Activated CD4-positive, alpha-beta memory T cell treated with anti-CD3 and anti-CD28 coated beads, Interleukin-2, amount 10 ng/mL, durations not matched to agents 7 days and 5 days (primary cell): ENCODE measurements around the gene GRK1. TPM values are rescaled to one million over a fixed set of nuclear protein-coding genes. Genes with fewer than 3 reads are reported as not detected.

Experiments
- CTCF ChIA-PET: fragments of 350-600 bp; sonication (Branson Sonifier 250); formaldehyde crosslinking; loops from one replicate; lab custom pipeline; 2021; ENCODE audit warnings: antibody characterized with exemption, inconsistent platforms; lab: Charles Lee
- POLR2A ChIA-PET: fragments of 350-600 bp; sonication (Branson Sonifier 250); formaldehyde crosslinking; loops from one replicate; lab custom pipeline; 2021; ENCODE audit warnings: antibody characterized with exemption; lab: Charles Lee
- DNase-seq: peaks from one replicate; pipeline ENCODE4 v3.0.0-alpha.2; 2020
- H3K27ac Mint-ChIP-seq: one replicate; pipeline ENCODE4 v1.8.0; 2021; ENCODE audit warnings: mild to moderate bottlenecking, mixed read lengths
- H3K27me3 Mint-ChIP-seq: one replicate; pipeline ENCODE4 v1.8.0; 2021; ENCODE audit warnings: mixed read lengths
- H3K36me3 Mint-ChIP-seq: one replicate; pipeline ENCODE4 v1.8.0; 2021; ENCODE audit warnings: low read depth, mixed read lengths
- H3K4me1 Mint-ChIP-seq: one replicate; pipeline ENCODE4 v1.8.0; 2021; ENCODE audit warnings: mixed read lengths
- H3K4me3 Mint-ChIP-seq: one replicate; pipeline ENCODE4 v1.8.0; 2021; ENCODE audit warnings: mild to moderate bottlenecking, mixed read lengths
- H3K9me3 Mint-ChIP-seq: one replicate; pipeline ENCODE4 v1.8.0; 2021; ENCODE audit warnings: mixed read lengths
- total RNA-seq, 2 experiments: library from RNA; stranded (reverse); gene quantifications; one replicate each; pipeline ENCODE4 v1.2.3, GENCODE V29; 2021

GRK1 gene
- total RNA-seq, 2 experiments from 2014 or later: not detected

GRCh38 chr13:113766035-113766800 is 99.2 kb downstream of the GRK1 start:
- Mint-ChIP-seq H3K4me1 (no peaks in the 10 kb centered on the region), H3K36me3 (no peaks in the 10 kb centered on the region), H3K27me3 (peaks cover 24% of the 10 kb centered on the region), H3K4me3 (no peak overlapping the region), H3K27ac (no peak overlapping the region), H3K9me3 (peaks cover 3% of the 10 kb centered on the region)
- CTCF ChIA-PET: no interaction called here
- POLR2A ChIA-PET: no interaction called here
- DNase-seq: no peak

GRCh38 chr13:113767366-113767765 is 100.3 kb downstream of the GRK1 start:
- H3K9me3 Mint-ChIP-seq: peaks cover 6% of the 10 kb centered on the region
- CTCF ChIA-PET: no interaction called here
- H3K36me3 Mint-ChIP-seq: no peaks in the 10 kb centered on the region
- no peak for DNase-seq
- H3K27ac Mint-ChIP-seq: no peak overlapping the region
- H3K4me1 Mint-ChIP-seq: peaks cover 7% of the 10 kb centered on the region
- peaks cover 13% of the 10 kb centered on the region for H3K27me3 Mint-ChIP-seq
- H3K4me3 Mint-ChIP-seq: no peak overlapping the region
- POLR2A ChIA-PET: no interaction called here

DNA sequence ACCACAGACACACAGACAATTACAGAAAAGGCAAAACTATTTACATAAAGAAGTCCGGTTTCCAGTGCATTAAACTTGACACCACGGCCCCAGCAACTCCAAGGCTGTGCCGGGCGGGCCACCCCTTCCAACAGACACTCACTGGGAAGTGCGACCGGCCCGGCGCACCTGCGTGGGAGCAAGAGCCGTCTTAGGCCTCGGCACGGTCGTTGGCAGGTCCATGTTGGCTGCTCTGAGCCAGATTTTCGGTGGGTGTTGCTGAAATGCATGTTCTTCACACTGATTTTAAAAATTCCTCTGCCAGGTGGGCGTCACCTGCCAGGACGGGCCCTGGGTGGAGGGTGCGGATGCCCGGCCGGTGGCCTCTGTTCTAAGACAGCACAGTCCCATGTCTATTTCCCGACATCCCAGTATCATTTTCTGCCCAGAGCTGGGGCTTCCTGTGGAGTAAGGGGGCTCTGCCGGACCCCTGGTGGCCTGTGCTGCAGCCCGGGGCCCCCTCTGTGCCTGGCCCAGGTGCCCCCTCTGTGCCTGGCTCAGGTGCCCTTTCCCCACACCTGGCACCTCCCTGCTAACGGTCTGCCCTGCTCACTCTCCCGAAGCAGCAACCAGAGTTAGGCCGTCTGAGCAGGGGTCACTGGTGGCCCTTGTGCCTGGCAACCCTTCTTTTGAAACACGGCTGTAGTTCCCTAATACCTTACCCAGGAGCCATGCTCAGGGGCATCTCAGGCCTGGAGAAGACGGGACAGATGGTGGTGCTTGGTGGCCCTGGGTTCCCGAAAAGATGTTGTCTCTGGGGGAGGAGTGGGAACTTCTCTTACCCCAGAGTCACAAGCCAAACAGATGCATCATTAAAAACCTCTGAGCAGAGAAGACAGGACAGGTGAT is 101.2 kb downstream of the GRK1 start:
- DNase-seq: no peak
- POLR2A ChIA-PET: no interaction called here
- peaks cover 11% of the 10 kb centered on the region for H3K27me3 Mint-ChIP-seq
- peaks cover 12% of the 10 kb centered on the region for H3K4me1 Mint-ChIP-seq
- H3K4me3 Mint-ChIP-seq: no peak overlapping the region
- H3K36me3 Mint-ChIP-seq: no peaks in the 10 kb centered on the region
- H3K9me3 Mint-ChIP-seq: peaks cover 10% of the 10 kb centered on the region
- CTCF ChIA-PET: no interaction called here
- no peak overlapping the region for H3K27ac Mint-ChIP-seq

GRCh38 chr13:113769106-113769505 is 102.1 kb downstream of the GRK1 start:
- H3K4me1 Mint-ChIP-seq: peaks cover 12% of the 10 kb centered on the region
- H3K36me3 Mint-ChIP-seq: no peaks in the 10 kb centered on the region
- POLR2A ChIA-PET: no interaction called here
- peaks cover 6% of the 10 kb centered on the region for H3K27me3 Mint-ChIP-seq
- no peak for DNase-seq
- H3K4me3 Mint-ChIP-seq: no peak overlapping the region
- peaks cover 10% of the 10 kb centered on the region for H3K9me3 Mint-ChIP-seq
- no peak overlapping the region for H3K27ac Mint-ChIP-seq
- CTCF ChIA-PET: no interaction called here

- Mint-ChIP-seq H3K4me3 (no peak overlapping the region), H3K36me3 (no peaks in the 10 kb centered on the region), H3K27me3 (peaks cover 6% of the 10 kb centered on the region), H3K4me1 (peaks cover 12% of the 10 kb centered on the region), H3K27ac (no peak overlapping the region), H3K9me3 (peaks cover 10% of the 10 kb centered on the region)
- DNase-seq: no peak
- ChIA-PET CTCF (no interaction called here), POLR2A (no interaction called here)
These were observed 102.9 kb downstream of the GRK1 start for GRCh38 chr13:113769881-113770280.

GRCh38 chr13:113770441-113770840 is 103.4 kb downstream of the GRK1 start:
- no peak for DNase-seq
- Mint-ChIP-seq H3K36me3 (no peaks in the 10 kb centered on the region), H3K27ac (no peak overlapping the region), H3K9me3 (peaks cover 10% of the 10 kb centered on the region), H3K4me3 (no peak overlapping the region), H3K4me1 (peaks cover 12% of the 10 kb centered on the region), H3K27me3 (peaks cover 6% of the 10 kb centered on the region)
- POLR2A ChIA-PET: no interaction called here
- CTCF ChIA-PET: no interaction called here

DNA sequence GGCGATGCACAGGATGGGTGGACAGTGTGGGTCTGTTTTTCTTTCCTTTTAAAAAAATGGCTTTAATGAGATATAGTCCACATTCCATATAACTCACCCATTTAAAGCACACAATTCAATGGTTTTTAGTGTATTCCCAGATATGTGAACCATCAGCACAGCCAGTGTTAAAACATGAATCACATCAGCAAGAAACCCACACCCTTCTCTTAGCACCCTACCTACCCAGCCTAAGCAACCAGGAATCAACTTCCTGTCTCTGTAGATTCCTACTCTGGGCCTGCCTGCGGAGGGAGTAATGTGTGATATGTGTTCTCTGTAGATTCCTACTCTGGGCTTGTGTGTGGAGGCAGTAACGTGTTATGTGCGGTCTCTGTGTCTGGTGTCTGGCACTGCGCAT is 103.9 kb downstream of the GRK1 start:
- H3K4me3 Mint-ChIP-seq: no peak overlapping the region
- H3K27ac Mint-ChIP-seq: no peak overlapping the region
- DNase-seq: no peak
- peaks cover 10% of the 10 kb centered on the region for H3K9me3 Mint-ChIP-seq
- H3K27me3 Mint-ChIP-seq: peaks cover 6% of the 10 kb centered on the region
- CTCF ChIA-PET: no interaction called here
- no peaks in the 10 kb centered on the region for H3K36me3 Mint-ChIP-seq
- H3K4me1 Mint-ChIP-seq: peaks cover 12% of the 10 kb centered on the region
- POLR2A ChIA-PET: no interaction called here

DNA sequence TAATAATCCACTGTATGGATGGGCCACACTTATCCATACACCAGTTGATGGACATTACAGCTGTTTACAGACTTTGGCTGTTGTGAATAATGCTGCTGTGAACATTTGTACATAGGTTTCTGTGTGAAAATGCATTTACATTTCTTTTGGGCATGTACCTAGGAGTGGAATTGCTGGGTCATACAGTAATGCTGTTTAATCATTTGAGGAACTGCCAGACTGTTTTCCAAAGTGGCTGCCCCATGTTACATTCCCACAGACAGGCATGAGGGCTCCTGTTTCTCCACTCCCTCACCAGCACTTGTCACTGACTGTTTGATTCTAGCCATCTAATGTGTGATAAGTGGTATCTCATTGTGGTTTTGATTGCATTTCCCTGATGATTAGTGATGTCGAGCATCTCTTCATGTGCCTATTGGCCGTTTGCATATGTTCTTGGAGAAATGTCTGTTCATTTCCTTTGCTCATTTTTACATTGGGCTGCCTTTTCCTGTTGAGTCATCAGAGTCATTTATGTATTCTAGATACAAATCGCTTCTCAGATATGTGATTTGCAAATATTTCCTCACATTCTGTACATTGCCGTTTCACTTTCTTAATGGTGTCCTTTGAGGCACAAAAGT is 104.8 kb downstream of the GRK1 start:
- no peak for DNase-seq
- ChIA-PET POLR2A (no interaction called here), CTCF (no interaction called here)
- peaks cover 6% of the 10 kb centered on the region for H3K27me3 Mint-ChIP-seq
- H3K9me3 Mint-ChIP-seq: peaks cover 10% of the 10 kb centered on the region
- no peak overlapping the region for H3K4me3 Mint-ChIP-seq
- peaks cover 12% of the 10 kb centered on the region for H3K4me1 Mint-ChIP-seq
- H3K27ac Mint-ChIP-seq: no peak overlapping the region
- no peaks in the 10 kb centered on the region for H3K36me3 Mint-ChIP-seq

DNA sequence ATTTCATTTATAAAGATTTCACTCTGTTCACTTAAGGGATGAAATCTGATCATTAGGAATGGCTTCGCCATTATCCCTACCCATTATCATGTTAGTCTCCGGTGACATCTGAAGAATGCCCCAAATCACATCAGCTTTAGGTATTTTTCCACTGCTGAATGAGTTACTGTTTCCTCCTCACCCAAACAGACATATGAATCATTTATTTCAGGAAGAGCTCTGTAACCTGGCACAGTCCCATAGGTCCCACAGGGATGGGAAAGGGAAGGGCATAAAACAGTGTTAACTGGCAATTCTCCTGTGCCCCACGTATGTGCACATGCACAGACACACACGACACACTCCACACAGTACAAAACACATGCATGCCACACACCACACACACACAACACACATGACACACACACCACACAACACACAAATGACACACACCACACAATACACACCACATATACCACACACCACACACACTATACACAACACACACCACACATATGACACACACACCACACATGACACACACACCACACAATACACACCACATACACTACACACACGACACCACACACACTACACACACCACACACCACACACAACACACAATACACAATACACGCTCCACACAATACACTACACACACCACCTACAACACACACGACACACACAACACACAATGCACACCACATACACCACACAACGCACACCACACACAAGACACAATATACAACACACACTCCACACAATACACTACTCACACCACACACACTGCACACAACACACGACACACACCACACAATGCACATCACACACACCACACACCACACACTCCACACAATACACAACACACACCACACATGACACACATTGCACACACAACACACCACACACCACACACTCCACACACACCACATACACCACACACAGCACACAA is 107.4 kb downstream of the GRK1 start:
- ChIA-PET POLR2A (no interaction called here), CTCF (no interaction called here)
- Mint-ChIP-seq H3K27ac (no peak overlapping the region), H3K36me3 (no peaks in the 10 kb centered on the region), H3K27me3 (peaks cover 10% of the 10 kb centered on the region), H3K9me3 (peaks cover 10% of the 10 kb centered on the region), H3K4me3 (no peak overlapping the region), H3K4me1 (peaks cover 12% of the 10 kb centered on the region)
- DNase-seq: no peak

DNA sequence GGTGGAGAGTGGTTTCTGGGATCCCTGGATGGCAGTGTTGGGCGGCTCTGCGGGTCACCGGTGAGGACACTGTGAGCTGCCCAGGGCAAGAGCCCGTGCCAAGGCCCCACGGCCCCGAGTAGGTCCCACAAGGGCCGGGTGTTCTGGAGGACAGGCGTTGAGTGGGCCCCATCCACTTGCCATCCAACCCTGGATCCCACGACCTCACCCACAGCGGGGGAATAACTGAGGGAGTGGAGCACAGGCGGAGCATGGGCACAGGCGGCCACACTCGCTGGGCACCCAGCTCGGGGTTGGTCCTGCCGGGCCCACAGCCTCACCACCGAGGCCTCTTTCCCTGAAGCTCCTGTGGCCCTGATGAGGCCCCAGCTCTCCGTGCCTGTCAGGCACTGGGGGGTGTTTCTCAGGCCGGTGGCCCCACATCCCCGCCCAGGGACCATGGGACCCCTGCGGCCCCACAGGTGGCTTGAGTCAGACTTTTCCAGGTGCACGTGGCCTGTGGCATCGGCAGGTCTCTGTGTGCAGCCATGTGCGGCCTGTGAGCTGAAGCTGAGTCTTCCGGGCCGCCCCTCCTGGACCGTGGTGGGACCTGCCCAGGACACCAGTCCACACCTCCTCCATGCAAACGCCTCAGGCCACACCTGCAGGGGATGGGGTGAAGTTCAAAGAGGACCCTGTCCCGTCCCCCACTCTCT is 108.6 kb downstream of the GRK1 start:
- no peak overlapping the region for H3K27ac Mint-ChIP-seq
- peaks cover 12% of the 10 kb centered on the region for H3K4me1 Mint-ChIP-seq
- DNase-seq: no peak
- peaks cover 10% of the 10 kb centered on the region for H3K9me3 Mint-ChIP-seq
- H3K36me3 Mint-ChIP-seq: no peaks in the 10 kb centered on the region
- no peak overlapping the region for H3K4me3 Mint-ChIP-seq
- peaks cover 11% of the 10 kb centered on the region for H3K27me3 Mint-ChIP-seq
- POLR2A ChIA-PET: no interaction called here
- CTCF ChIA-PET: no interaction called here

GRCh38 chr13:113776231-113777125 is 109.5 kb downstream of the GRK1 start:
- DNase-seq: no peak
- peaks cover 14% of the 10 kb centered on the region for H3K27me3 Mint-ChIP-seq
- ChIA-PET POLR2A (no interaction called here), CTCF (no interaction called here)
- H3K4me1 Mint-ChIP-seq: peaks cover 12% of the 10 kb centered on the region
- no peaks in the 10 kb centered on the region for H3K36me3 Mint-ChIP-seq
- no peak overlapping the region for H3K4me3 Mint-ChIP-seq
- no peak overlapping the region for H3K27ac Mint-ChIP-seq
- peaks cover 7% of the 10 kb centered on the region for H3K9me3 Mint-ChIP-seq
